Panc1 (cell line): ENCODE data around the gene MYG1. TPM values are rescaled to one million over a fixed set of nuclear protein-coding genes. Genes with fewer than 3 reads are reported as not detected.

Experiments
- ATAC-seq: fragments of 200-7000 bp; cut with Tn5 transposase; 2 replicates; pipeline ENCODE4 v1.9.1; 2020; ENCODE audit warnings: mild to moderate bottlenecking, moderate library complexity
- BruUV-seq: library from RNA; stranded (reverse); fragments of 400-500 nt; replicated peaks from 2 replicates; lab custom pipeline; 2021; lab: Mats Ljungman, UMichigan
- CTCF ChIA-PET: fragments of 300-600 bp; sonication (Branson Sonifier 250); formaldehyde crosslinking; loops from one replicate; lab custom pipeline; 2022; ENCODE audit warnings: antibody characterized with exemption; lab: Charles Lee
- POLR2A ChIA-PET: fragments of 300-600 bp; sonication (Branson Sonifier 250); formaldehyde crosslinking; loops from one replicate; lab custom pipeline; 2022; ENCODE audit warnings: antibody characterized with exemption; lab: Charles Lee
- DNase-seq: peaks from one replicate; pipeline ENCODE4 v3.0.0-alpha.2; 2010; ENCODE audit warnings: low read depth, low spot score
- H3K27ac ChIP-seq: 2 replicates; pipeline ENCODE4 v1.5.1; 2011; ENCODE audit warnings: mild to moderate bottlenecking, low read length, inconsistent platforms
- H3K27me3 ChIP-seq: fragments of 200-500 bp; sonication (Bioruptor generic); 2 replicates; pipeline ENCODE4 v1.6.0; 2014; ENCODE audit warnings: low read length, inconsistent platforms; ENCODE audit not compliant: control insufficient read depth, insufficient read depth
- H3K36me3 ChIP-seq: fragments of 200-500 bp; sonication (Bioruptor generic); 2 replicates; pipeline ENCODE4 v1.5.1; 2014; ENCODE audit warnings: inconsistent platforms, mild to moderate bottlenecking, low read length, moderate library complexity; ENCODE audit not compliant: control insufficient read depth, insufficient read depth
- H3K4me1 ChIP-seq: 2 replicates; pipeline ENCODE4 v1.5.1; 2011; ENCODE audit warnings: inconsistent platforms, mild to moderate bottlenecking, low read length, moderate library complexity; ENCODE audit not compliant: control insufficient read depth, insufficient read depth
- H3K4me3 ChIP-seq, 2 experiments: 2 replicates each; pipeline ENCODE4 v1.5.1; 2011 to 2012; ENCODE audit warnings: low read depth in 2 of 2, low read length in 2 of 2, mild to moderate bottlenecking in 2 of 2, inconsistent platforms in 1 of 2, moderate library complexity in 1 of 2
- H3K9me3 ChIP-seq: fragments of 200-500 bp; sonication (Bioruptor generic); 2 replicates; pipeline ENCODE4 v1.5.1; 2014; ENCODE audit warnings: low read depth, mild to moderate bottlenecking, inconsistent platforms, low read length, moderate library complexity; ENCODE audit not compliant: control insufficient read depth, insufficient read depth
- POLR2AphosphoS5 ChIP-seq: IDR thresholded peaks from 2 replicates; pipeline ENCODE4 v1.6.1; 2012; ENCODE audit warnings: mild to moderate bottlenecking, low read depth, low read length, moderate library complexity
- SIN3A ChIP-seq: IDR thresholded peaks from 2 replicates; pipeline ENCODE4 v1.6.1; 2012; ENCODE audit warnings: low read depth, mild to moderate bottlenecking, low read length, moderate library complexity, borderline replicate concordance; ENCODE audit not compliant: insufficient read depth
- TCF7L2 ChIP-seq: IDR thresholded peaks from 2 replicates; pipeline ENCODE4 v1.6.1; 2011; ENCODE audit warnings: mild to moderate bottlenecking, low read depth, low read length, inconsistent platforms
- in situ Hi-C: cut with HindIII; loops from 2 replicates; pipeline ENCODE4 v1.10.0; 2016; ENCODE audit warnings: low sequenced_read_pairs, low pct_unique_long_range_greater_than_20kb
- intact Hi-C: fragments of 100-400 bp; cut with micrococcal nuclease; formaldehyde crosslinking; loops from one replicate; pipeline ENCODE4 v1.10.0; 2022; ENCODE audit not compliant: unreplicated experiment
- total RNA-seq: library from RNA; stranded (reverse); gene quantifications from one replicate; pipeline ENCODE4 v1.2.1, GENCODE V29; 2021; ENCODE audit not compliant: unreplicated experiment
- TF ChIP-seq, protein P1 (sequence below), 2 experiments: IDR thresholded peaks; 2 replicates each; pipeline ENCODE4 v1.6.1; 2011 to 2012; ENCODE audit warnings: low read depth in 2 of 2, control low read depth in 1 of 2, low read length in 1 of 2, mild to moderate bottlenecking in 1 of 2, moderate library complexity in 1 of 2; ENCODE audit not compliant: insufficient read depth in 1 of 2
- TF ChIP-seq, protein P2 (sequence below): fragments of 450-650 bp; IDR thresholded peaks from 2 replicates; pipeline ENCODE4 v1.5.1; 2017; ENCODE audit warnings: mild to moderate bottlenecking

MYG1 gene
- total RNA-seq, 1 experiment from 2014 or later: 77.4 TPM

DNA sequence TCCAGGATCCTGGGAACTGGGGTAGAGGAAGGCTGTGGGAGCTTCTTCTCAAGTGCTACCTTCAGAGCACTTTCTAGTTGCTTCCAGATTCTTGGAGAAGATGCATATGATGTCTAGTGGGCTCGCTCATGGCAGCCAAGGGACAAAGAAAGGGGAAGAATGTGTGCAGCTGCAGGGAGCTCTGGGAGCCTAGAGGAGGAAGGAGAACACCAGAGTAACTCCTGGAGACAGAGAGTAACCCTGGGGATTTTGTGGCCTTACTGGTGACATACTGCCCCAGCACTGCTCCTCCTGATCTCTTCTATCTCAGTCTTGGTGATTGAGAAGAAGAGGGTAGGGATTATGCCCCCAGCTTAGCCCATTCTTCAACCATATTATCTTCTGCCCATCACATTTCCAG lies 47.0 kb downstream of the MYG1 start:
- POLR2A ChIA-PET: no interaction called here
- H3K4me1 ChIP-seq: peaks cover 10% of the 10 kb centered on the region; the same call in 1 of the 2 replicates
- no peak overlapping the region for H3K4me3 ChIP-seq
- no peak for TF ChIP-seq TCF7L2
- TF ChIP-seq SIN3A: no peak
- TF ChIP-seq, protein P1, sequence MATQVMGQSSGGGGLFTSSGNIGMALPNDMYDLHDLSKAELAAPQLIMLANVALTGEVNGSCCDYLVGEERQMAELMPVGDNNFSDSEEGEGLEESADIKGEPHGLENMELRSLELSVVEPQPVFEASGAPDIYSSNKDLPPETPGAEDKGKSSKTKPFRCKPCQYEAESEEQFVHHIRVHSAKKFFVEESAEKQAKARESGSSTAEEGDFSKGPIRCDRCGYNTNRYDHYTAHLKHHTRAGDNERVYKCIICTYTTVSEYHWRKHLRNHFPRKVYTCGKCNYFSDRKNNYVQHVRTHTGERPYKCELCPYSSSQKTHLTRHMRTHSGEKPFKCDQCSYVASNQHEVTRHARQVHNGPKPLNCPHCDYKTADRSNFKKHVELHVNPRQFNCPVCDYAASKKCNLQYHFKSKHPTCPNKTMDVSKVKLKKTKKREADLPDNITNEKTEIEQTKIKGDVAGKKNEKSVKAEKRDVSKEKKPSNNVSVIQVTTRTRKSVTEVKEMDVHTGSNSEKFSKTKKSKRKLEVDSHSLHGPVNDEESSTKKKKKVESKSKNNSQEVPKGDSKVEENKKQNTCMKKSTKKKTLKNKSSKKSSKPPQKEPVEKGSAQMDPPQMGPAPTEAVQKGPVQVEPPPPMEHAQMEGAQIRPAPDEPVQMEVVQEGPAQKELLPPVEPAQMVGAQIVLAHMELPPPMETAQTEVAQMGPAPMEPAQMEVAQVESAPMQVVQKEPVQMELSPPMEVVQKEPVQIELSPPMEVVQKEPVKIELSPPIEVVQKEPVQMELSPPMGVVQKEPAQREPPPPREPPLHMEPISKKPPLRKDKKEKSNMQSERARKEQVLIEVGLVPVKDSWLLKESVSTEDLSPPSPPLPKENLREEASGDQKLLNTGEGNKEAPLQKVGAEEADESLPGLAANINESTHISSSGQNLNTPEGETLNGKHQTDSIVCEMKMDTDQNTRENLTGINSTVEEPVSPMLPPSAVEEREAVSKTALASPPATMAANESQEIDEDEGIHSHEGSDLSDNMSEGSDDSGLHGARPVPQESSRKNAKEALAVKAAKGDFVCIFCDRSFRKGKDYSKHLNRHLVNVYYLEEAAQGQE (IDR thresholded peaks at IDR 0.05; ENCODE audit: insufficient read depth in 1 of 2, low read depth in 2 of 2, low read length in 1 of 2): no peak
- TF ChIP-seq, protein P2, sequence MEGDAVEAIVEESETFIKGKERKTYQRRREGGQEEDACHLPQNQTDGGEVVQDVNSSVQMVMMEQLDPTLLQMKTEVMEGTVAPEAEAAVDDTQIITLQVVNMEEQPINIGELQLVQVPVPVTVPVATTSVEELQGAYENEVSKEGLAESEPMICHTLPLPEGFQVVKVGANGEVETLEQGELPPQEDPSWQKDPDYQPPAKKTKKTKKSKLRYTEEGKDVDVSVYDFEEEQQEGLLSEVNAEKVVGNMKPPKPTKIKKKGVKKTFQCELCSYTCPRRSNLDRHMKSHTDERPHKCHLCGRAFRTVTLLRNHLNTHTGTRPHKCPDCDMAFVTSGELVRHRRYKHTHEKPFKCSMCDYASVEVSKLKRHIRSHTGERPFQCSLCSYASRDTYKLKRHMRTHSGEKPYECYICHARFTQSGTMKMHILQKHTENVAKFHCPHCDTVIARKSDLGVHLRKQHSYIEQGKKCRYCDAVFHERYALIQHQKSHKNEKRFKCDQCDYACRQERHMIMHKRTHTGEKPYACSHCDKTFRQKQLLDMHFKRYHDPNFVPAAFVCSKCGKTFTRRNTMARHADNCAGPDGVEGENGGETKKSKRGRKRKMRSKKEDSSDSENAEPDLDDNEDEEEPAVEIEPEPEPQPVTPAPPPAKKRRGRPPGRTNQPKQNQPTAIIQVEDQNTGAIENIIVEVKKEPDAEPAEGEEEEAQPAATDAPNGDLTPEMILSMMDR: no peak
- in situ Hi-C loops: no loop called here
- intact Hi-C loops: no loop called here
- H3K27me3 ChIP-seq: no peaks in the 10 kb centered on the region
- no TSS peak for BruUV-seq
- no peak overlapping the region for H3K27ac ChIP-seq
- DNase-seq (no peak), ATAC-seq (no peak)
- CTCF ChIA-PET: interaction anchor here (0.7 to 1.7 kb wide), 2 partner anchors 35 to 91 kb away, joined by 3 to 4 read pairs; no protein-coding TSS in a partner anchor
- no peaks in the 10 kb centered on the region; the same call in 1 of the 2 replicates for H3K36me3 ChIP-seq
- H3K9me3 ChIP-seq: no peaks in the 10 kb centered on the region

DNA sequence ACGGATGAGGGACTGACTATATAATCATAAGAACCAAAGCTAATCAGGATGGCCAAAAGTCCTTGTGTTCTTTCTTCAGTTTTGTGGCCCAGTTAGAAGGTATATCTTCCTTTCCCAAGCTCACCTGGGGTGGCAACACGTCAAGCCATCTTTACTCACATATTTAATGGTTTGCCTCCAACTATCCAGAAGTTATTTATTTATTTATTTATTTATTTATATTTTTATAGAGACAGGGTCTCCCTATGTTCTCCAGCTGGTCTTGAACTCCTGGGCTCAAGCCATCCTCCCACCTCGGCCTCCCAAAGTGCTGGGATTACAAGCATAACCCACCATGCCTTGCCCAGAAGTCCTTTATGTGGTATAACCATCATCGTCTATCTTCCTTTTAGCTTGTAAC lies 48.4 kb downstream of the MYG1 start:
- ChIA-PET POLR2A (no interaction called here), CTCF (interaction anchor here (0.5 to 0.7 kb wide), 2 partner anchors 71 to 73 kb away, joined by 4 to 5 read pairs; no protein-coding TSS in a partner anchor)
- Histone ChIP-seq H3K9me3 (no peaks in the 10 kb centered on the region), H3K4me1 (peaks cover 13% of the 10 kb centered on the region), H3K27me3 (no peaks in the 10 kb centered on the region), H3K36me3 (no peaks in the 10 kb centered on the region; the same call in 1 of the 2 replicates), H3K27ac (no peak overlapping the region), H3K4me3 (no peak overlapping the region)
- BruUV-seq: no TSS peak
- intact Hi-C loops: no loop called here
- TF ChIP-seq POLR2AphosphoS5: no peak
- TF ChIP-seq, protein P2: no peak
- no peak for TF ChIP-seq TCF7L2
- TF ChIP-seq SIN3A: no peak
- TF ChIP-seq, protein P1 (IDR thresholded peaks at IDR 0.05; ENCODE audit: insufficient read depth in 1 of 2, low read depth in 2 of 2, low read length in 1 of 2): no peak
- DNase-seq: no peak
- in situ Hi-C loops: no loop called here
- ATAC-seq: no peak
